Uterus (tissue), 2 donors: ENCODE data around the gene SOX1.

Experiments
- CTCF ChIP-seq, 4 experiments: fragments of 200-600 bp in 2 of 4; fragments of 450-650 bp in 2 of 4; sonication (generic) in 2 of 4; IDR thresholded peaks; one replicate each; pipeline ENCODE4 v1.5.1; 2016 to 2019; ENCODE audit warnings: antibody characterized with exemption in 4 of 4, mild to moderate bottlenecking in 2 of 4, moderate library complexity in 1 of 4
- POLR2A ChIP-seq, 2 donors: fragments of 450-650 bp; IDR thresholded peaks; one replicate each; pipeline ENCODE4 v1.6.1; 2016; ENCODE audit warnings: antibody characterized with exemption in 2 of 2, mild to moderate bottlenecking in 1 of 2, moderate library complexity in 1 of 2

- TF ChIP-seq CTCF (IDR thresholded peaks at IDR 0.05) (no peak), POLR2A (IDR thresholded peaks at IDR 0.05) (no peak)
These were observed 45.8 kb downstream of the SOX1 start for GRCh38 chr13:112112534-112113276.
